Measurements from ENCODE around the gene PRAF2. TPM values are rescaled to one million over a fixed set of nuclear protein-coding genes. Genes with fewer than 3 reads are reported as not detected.

The PRAF2 gene
- total RNA-seq, 1 donor from 2014 or later, result 17.3 TPM

- TF ChIP-seq CTCF (IDR thresholded peaks at IDR 0.05), result no peak
- Histone ChIP-seq H3K9me3 (no peaks in the 10 kb centered on the region), H3K36me3 (no peaks in the 10 kb centered on the region), H3K4me1 (no peaks in the 10 kb centered on the region), H3K27me3 (no peaks in the 10 kb centered on the region), H3K4me3 (no peak overlapping the region), H3K27ac (no peak overlapping the region)
- DNase-seq (no peak), ATAC-seq (no peak)
- intact Hi-C loops (cut with DNase I), result no loop called here
Observed at GRCh38 chrX:49066690-49067089, 7.1 kb downstream of the PRAF2 start.

- no peaks in the 10 kb centered on the region for H3K36me3 ChIP-seq
- TF ChIP-seq CTCF (IDR thresholded peaks at IDR 0.05), result no peak
- H3K27ac ChIP-seq, result no peak overlapping the region
- no peak overlapping the region for H3K4me3 ChIP-seq
- intact Hi-C loops (cut with DNase I), result no loop called here
- DNase-seq, result no peak
- H3K27me3 ChIP-seq, result no peaks in the 10 kb centered on the region
- H3K9me3 ChIP-seq, result no peaks in the 10 kb centered on the region
- H3K4me1 ChIP-seq, result no peaks in the 10 kb centered on the region
- no peak for ATAC-seq
Observed at GRCh38 chrX:49066278-49066677, 7.5 kb downstream of the PRAF2 start.

DNA sequence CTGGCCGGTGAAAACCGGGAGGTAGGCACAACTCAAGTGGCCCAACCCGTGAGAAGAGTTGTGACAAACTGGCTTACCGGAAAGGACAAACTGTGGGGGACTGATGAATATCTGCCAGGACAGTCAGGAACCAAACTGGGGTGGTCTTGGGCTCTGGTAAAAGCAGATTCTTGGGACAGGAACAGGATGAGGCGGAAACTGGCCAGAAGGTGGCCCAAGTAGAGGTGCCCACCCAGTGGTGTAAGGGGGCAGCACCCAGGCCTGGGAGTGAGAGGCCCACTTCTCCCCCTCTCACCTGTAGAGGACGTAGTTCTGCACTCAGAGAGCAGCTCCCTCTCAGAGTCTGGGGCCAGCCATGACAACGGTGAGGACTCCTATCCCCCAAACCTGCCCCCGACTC is 9.1 kb downstream of the PRAF2 start:
- DNase-seq (no peak), ATAC-seq (no peak)
- no peak for TF ChIP-seq CTCF (IDR thresholded peaks at IDR 0.05)
- Histone ChIP-seq H3K36me3 (no peaks in the 10 kb centered on the region), H3K4me3 (no peak overlapping the region), H3K27me3 (no peaks in the 10 kb centered on the region), H3K9me3 (no peaks in the 10 kb centered on the region), H3K27ac (no peak overlapping the region), H3K4me1 (no peaks in the 10 kb centered on the region)
- intact Hi-C loops (cut with DNase I), result no loop called here

- no peaks in the 10 kb centered on the region for H3K4me1 ChIP-seq
- H3K9me3 ChIP-seq, result no peaks in the 10 kb centered on the region
- H3K27ac ChIP-seq, result no peak overlapping the region
- ATAC-seq (no peak), DNase-seq (no peak)
- no peak overlapping the region for H3K4me3 ChIP-seq
- intact Hi-C loops (cut with DNase I), result no loop called here
- TF ChIP-seq CTCF (IDR thresholded peaks at IDR 0.05), result no peak
- no peaks in the 10 kb centered on the region for H3K36me3 ChIP-seq
- H3K27me3 ChIP-seq, result no peaks in the 10 kb centered on the region
Observed at GRCh38 chrX:49064303-49064702, 9.5 kb downstream of the PRAF2 start.

DNA sequence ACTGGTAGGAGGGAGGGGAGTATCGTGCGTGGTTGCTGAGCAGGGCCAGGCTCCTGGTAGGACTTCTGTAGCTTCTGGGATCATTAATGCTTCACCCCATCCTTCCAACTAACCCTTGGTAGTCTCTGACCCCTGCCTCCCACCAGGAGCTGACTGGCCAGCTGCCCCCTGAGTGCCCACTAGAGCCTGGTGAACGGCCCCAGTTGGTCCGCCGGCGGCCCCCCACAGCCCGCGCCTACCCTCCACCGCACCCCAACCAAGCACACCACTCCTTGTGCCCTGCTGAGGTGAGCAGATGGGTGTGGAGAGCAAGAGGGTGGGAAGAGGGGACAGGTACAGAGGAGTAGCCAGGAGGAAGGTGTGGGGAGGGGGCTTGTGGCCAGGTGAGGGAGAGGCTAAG is 10.1 kb downstream of the PRAF2 start:
- DNase-seq (no peak), ATAC-seq (no peak)
- no peak overlapping the region for H3K27ac ChIP-seq
- no peaks in the 10 kb centered on the region for H3K27me3 ChIP-seq
- H3K4me3 ChIP-seq, result no peak overlapping the region
- no peaks in the 10 kb centered on the region for H3K36me3 ChIP-seq
- intact Hi-C loops (cut with DNase I), result no loop called here
- no peaks in the 10 kb centered on the region for H3K4me1 ChIP-seq
- no peaks in the 10 kb centered on the region for H3K9me3 ChIP-seq
- TF ChIP-seq CTCF (IDR thresholded peaks at IDR 0.05), result no peak

- no peak for TF ChIP-seq CTCF (IDR thresholded peaks at IDR 0.05)
- Histone ChIP-seq H3K4me3 (no peak overlapping the region), H3K27me3 (no peaks in the 10 kb centered on the region), H3K36me3 (no peaks in the 10 kb centered on the region), H3K27ac (no peak overlapping the region), H3K9me3 (no peaks in the 10 kb centered on the region), H3K4me1 (no peaks in the 10 kb centered on the region)
- DNase-seq (no peak), ATAC-seq (no peak)
- intact Hi-C loops (cut with DNase I), result no loop called here
Observed at GRCh38 chrX:49061916-49062315, 11.9 kb downstream of the PRAF2 start.

Measured in upper lobe of right lung (tissue), 1 donor.